GM18870 (cell line): ENCODE results near the gene HOXD13.

ENCODE experiments used
- ATAC-seq: cut with Tn5 transposase; IDR thresholded peaks from one replicate; pipeline ENCODE4 v1.9.1; 2021; ENCODE audit warnings: moderate library complexity; ENCODE audit not compliant: unreplicated experiment

Gene HOXD13

GRCh38 chr2:176093145-176093897 is 800 bp downstream of the HOXD13 start:
- no peak for ATAC-seq

DNA sequence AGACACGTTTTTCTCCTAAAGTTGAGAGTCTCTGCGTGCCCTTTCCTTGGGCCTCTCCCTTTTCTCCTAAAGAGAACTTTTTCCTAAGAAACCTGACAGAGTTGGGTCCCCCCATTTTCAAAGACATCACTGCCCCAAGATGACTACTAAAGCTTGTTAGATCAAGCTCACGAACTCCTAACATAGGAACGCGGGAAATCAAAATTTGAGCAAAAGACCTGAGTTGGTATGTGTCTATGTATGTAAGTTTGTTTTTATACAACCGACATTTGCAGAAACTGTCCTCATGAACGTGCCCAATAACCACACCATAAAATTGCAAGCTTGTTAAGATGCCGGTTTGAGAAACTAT is 1.4 kb downstream of the HOXD13 start:
- ATAC-seq = no peak

DNA sequence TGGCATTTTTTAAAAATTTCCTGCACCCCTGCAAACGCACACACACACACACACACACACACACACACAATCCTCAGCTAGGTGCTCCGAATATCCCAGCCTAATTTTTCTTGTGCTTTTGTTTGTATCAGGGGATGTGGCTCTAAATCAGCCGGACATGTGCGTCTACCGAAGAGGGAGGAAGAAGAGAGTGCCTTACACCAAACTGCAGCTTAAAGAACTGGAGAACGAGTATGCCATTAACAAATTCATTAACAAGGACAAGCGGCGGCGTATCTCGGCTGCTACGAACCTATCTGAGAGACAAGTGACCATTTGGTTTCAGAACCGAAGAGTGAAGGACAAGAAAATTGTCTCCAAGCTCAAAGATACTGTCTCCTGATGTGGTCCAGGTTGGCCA is 1.8 kb downstream of the HOXD13 start:
- ATAC-seq = no peak

- no peak for ATAC-seq
Observed at GRCh38 chr2:176095421-176095820, 2.9 kb downstream of the HOXD13 start.

DNA sequence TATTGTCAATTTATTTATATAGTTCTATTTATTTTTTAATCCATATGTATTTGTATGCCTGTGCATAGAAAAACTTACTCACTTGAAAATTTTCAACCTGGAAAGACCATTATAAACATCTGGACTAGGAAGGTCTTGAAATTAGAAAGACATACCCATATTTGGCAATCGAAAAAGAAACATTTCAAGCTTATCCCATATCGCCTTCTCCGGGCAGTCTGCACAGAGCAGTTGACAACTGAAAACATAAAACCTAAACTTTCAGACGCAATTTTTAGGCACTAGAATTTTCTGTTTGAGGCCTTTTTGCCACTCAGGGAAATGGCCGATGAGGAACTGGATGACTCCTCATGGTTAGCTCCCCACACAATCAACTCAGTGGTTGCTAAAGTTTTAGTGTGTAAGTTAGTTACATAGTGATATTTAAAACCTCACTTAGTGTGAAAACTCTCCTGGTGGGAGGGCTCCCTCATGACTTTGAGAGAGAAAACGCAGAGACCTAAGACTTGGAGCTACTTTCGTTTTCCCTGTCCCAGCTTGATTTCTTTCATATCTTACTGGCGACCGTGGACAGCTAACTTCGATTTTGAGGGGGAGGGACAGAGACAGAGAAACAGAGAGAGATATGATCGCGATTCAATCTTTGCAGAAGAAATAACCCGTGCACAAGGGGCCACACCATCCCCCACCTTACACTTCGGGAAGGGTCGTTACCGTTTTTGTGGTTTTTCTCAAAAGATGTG is 3.9 kb downstream of the HOXD13 start:
- no peak for ATAC-seq

- ATAC-seq = no peak
Observed at GRCh38 chr2:176096986-176097819, 4.7 kb downstream of the HOXD13 start.

DNA sequence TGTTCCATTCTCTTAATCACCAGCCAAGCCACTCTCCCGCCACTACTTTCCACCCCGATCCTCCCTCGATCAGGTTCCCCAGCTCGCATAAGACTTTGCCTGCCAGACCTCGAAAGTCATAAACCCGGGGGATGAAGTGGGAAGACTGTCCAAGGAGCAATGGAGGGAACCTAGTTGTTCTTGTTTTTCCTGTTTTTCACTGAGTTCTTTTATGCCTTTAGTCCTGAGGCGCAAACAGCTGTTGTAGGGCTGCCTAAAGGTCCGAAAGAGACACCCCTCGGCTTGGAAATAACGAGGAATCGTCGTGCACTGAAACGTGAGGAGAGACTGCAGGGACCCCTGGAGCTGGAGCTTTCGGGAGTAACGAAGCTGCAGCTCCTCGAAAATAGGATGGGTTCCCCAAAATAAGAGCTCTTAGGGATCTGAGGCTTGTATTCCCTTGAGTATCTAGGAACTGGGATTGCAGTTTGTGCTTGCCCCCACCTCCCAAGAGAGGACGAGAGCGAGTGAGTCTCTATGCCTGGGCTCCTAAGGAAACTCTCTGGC is 5.4 kb downstream of the HOXD13 start:
- no peak for ATAC-seq

- ATAC-seq = no peak
Observed at GRCh38 chr2:176098366-176099158, 6.0 kb downstream of the HOXD13 start.

DNA sequence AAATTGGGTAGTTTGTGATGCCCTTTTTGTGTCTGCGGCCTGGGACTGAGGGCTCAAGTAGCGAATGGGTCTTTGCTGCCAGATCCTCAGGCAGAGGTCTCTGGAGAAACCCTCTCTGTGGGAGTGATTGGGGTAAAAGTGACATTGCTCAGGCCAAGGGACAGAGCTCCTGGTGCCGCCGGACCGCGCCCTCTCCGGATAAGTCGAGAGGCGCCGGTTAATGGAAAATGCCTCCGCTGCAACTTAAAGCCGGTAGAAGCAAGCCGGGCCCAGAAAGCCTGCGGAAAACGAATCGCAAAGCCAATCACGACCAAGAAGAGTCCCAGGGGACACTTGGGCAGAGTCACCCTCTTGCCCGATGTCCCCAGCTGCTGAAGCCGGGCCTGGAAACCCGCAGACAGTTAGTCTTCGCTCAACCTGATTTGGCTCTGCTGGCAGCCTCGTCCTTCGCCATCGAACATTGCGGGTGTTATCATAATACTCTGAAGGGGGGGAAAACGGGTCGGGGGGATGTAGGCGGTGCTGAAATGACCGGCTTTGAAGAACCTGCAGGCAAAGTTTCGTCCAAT is 6.7 kb downstream of the HOXD13 start:
- ATAC-seq = no peak

- ATAC-seq = no peak
Observed at GRCh38 chr2:176099728-176100546, 7.4 kb downstream of the HOXD13 start, which contains the start of gene HOXD12. TSS of gene HOXD12 (plus strand) at chr2:176099795. CDS start at chr2:176099802, 7 bp downstream.

DNA sequence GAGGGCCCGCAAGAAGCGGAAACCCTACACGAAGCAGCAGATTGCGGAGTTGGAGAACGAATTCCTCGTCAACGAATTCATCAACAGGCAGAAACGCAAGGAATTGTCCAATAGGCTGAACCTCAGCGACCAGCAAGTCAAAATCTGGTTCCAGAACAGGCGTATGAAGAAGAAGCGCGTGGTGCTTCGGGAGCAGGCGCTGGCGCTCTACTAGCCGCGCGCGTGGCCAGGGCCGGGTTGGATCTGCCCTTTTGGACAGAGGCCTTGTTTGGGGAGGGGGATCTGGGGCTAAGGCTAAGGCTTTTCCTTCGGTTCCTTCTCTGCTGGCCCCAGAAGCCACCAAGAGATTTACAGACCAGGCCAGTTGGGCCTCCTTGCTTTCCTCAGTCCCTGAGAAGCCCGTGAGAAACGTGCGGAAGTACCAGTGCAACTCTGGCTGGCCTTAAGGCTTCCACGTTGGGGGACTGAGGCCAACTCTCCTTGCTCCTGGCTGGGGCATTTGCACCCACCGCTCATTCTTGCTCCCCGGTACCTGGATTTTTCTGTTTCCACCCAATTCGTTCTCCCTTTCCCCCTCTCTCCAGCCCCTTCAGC is 8.1 kb downstream of the HOXD13 start:
- no peak for ATAC-seq

- no peak for ATAC-seq
Observed at GRCh38 chr2:176101216-176101830, 8.8 kb downstream of the HOXD13 start.

DNA sequence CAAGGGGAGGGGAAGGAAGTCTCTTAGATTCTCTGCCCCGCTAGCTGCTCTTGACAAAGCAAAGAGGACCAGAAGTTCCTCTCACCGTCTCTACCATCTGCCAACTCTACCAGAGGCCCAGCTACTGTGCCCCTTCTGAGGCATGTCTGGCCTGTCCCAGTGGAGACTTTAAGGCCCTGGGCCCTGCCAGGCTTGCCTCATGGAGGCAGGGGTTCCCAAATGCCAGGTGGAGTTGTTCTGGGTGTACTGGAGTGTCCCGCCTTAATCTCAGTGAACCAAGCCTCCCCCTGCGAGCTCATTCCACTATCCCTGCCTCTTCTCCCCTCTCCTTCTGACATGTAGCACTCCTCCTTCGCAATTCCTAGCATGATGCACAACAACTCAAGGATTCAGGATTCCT is 9.3 kb downstream of the HOXD13 start:
- ATAC-seq = no peak

- no peak for ATAC-seq
Observed at GRCh38 chr2:176102309-176102866, 9.9 kb downstream of the HOXD13 start.

DNA sequence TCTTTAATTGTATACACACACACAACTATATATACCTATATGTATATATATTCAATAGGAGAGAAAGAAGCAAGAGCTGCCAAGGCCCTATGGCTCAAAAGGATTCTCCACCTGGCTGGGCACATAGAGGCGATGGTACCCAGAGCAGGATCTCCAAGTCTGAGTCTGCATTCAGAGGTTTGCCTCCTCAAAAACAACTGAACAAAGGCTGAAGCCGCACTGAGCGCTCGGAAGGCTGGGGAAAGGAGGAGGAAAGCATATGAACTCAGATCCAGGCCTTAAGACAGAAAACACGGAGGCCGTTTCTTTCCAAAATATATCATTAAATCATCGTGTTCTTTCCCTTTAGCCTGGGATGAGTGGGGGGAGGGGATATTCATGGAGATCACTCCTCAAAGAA is 10.7 kb downstream of the HOXD13 start:
- no peak for ATAC-seq

DNA sequence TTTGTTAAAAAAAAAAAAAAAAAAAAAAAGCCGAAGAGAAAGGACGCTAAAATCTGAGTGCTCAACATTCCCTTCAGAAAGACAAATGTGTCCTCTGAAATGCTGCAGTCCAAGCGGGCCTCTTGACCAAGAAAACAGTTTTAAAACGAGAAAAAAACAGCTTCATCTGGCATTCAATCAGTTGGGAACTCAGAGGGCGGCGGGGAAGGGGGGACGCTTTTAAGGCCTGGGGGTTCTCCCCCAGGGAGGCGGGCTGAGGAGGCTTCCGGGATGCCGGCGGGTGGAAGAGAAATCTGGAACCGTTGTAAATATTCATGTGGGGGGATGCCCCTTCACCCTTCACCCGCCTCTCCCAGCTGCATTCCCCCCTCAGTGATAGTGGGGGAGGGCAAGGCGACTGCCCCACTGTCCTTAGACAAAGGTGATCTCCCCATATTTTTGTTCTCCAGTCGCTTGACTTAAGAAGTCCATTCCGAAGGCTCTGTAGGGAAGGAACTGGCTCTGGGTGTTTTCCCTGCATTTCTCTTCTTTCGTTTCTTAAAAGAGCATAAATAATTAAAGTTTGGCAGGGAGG is 11.3 kb downstream of the HOXD13 start:
- no peak for ATAC-seq

- no peak for ATAC-seq
Observed at GRCh38 chr2:176104316-176105077, 12.0 kb downstream of the HOXD13 start.
